GM04503 (cell line): ENCODE data around the gene IL17D.
"Not testable (repeated sequence)": the region's sequence is repeated elsewhere in the genome, so short reads cannot be mapped to it uniquely, and the experiment has no call there.

Experiments used
- DNase-seq: peaks from one replicate; pipeline ENCODE4 v3.0.0-alpha.2; 2012; ENCODE audit warnings: low read depth

IL17D gene

GRCh38 chr13:20719783-20720182, 16.3 kb downstream of the IL17D start:
- DNase-seq = no peak

DNA sequence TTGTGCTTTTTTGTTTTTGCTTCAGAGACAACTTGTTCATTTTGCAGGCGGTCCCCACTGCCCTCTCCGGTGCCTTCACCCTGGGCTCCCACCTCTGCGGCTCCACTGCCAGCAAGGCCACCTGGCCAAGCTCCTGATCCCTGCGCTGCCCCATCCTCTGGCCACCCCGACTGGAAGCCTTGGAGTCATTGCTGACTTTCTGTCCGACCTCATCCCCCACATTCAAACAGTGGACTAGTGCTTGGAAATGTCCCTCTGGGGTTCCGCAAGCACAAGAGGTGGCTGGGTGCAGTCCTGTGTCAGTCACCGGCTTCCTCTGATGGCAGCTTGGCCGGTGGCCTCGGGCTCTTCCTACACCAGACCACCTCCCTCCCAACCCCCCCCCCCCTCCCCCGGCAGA, 17.0 kb downstream of the IL17D start:
- no peak for DNase-seq

DNA sequence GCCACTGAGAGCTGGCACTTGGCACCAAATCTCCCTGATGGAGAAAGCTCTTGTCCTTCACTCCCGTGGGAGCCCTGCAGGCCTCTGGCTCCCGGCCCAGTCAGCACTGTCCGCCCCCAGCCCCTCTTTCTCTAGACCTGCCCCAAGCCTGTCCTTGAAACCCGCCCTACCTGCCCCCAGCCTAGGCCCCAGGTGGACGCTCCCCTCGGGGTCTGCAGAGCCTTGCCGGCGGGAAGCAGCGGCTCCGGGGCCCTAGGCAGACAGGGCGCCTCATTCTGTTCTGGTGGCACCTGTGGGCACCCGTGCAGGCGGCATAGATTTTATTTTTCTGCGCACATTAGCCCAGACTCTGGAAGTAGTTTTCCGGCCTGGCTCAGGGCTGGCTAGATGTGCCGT, 17.6 kb downstream of the IL17D start:
- DNase-seq = no peak

DNA sequence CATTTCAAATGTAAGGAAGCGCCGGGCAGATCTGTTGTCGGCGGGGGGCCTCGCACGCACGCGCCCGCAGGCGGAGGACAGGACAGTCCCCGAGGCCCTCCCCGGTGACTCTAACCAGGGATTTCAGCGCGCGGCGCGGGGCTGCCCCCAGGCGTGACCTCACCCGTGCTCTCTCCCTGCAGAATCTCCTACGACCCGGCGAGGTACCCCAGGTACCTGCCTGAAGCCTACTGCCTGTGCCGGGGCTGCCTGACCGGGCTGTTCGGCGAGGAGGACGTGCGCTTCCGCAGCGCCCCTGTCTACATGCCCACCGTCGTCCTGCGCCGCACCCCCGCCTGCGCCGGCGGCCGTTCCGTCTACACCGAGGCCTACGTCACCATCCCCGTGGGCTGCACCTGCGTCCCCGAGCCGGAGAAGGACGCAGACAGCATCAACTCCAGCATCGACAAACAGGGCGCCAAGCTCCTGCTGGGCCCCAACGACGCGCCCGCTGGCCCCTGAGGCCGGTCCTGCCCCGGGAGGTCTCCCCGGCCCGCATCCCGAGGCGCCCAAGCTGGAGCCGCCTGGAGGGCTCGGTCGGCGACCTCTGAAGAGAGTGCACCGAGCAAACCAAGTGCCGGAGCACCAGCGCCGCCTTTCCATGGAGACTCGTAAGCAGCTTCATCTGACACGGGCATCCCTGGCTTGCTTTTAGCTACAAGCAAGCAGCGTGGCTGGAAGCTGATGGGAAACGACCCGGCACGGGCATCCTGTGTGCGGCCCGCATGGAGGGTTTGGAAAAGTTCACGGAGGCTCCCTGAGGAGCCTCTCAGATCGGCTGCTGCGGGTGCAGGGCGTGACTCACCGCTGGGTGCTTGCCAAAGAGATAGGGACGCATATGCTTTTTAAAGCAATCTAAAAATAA, 18.2 kb downstream of the IL17D start:
- DNase-seq = no peak

GRCh38 chr13:20727856-20728255, 24.4 kb downstream of the IL17D start:
- no peak for DNase-seq

GRCh38 chr13:20728579-20729311, 25.2 kb downstream of the IL17D start:
- no peak for DNase-seq

DNA sequence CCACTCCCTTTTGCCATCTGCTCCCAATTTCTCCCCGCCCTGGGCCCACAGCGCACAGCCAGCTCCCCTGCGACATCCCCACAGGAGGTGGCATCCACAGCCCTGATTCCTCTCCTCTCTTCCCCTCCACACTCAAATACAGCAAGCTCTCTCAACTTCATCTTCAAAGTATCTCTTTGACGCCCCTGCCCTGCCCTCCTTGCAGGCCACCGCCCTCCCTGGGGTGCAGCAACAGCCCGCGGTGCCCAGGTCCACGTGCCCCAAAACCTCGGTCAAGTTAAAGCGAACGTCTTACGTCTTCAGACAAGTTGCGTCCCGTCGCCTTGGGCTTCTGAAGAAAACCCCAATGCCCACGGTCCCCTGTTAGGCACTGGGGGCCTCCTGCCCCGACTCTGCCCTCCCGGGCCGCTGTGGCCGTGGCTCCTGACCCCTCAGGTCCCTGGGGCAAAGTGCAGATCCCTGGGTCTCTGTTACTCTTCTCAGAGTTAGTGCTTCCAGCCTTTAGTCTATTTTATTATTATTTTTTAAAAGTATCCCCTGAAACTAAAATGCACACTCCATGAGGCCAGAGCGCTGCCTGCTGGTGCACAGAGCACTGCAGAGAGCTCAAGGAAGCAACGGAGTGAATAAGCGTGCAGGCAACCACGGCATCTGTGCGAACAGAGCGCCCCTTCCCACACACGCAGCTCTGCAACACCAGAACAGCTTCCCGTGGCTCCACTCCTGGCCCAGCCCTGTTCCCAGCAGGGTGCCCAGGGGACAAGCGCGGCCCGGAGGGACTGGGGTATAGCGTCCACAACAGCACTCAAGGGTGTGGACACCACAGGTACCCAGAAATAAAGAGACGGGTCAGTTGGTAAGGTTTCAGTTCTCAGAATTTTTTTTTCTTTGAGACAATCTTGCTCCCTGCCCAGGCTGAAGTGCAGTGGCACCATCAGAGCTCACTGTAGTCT, 26.4 kb downstream of the IL17D start:
- no peak for DNase-seq

DNA sequence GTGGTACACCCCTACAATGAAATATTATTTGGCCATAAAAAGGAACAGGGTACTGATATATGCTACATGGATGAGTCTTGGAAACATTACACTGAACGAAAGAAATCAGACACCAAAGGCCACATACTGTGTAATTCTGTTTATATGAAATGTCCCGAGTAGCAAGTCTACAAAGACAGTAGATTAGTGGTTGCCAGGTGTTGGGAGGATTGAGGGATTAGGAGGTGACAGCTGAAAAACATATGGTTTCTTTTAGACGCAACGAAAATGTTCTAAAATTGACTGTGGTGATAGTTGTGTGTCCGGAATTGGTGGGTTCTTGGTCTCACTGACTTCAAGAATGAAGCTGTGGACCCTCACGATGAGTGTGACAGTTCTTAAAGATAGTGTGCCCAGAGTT, 35.1 kb downstream of the IL17D start:
- no peak for DNase-seq

- DNase-seq = no peak
Measured at GRCh38 chr13:20740021-20740420, 36.5 kb downstream of the IL17D start.

DNA sequence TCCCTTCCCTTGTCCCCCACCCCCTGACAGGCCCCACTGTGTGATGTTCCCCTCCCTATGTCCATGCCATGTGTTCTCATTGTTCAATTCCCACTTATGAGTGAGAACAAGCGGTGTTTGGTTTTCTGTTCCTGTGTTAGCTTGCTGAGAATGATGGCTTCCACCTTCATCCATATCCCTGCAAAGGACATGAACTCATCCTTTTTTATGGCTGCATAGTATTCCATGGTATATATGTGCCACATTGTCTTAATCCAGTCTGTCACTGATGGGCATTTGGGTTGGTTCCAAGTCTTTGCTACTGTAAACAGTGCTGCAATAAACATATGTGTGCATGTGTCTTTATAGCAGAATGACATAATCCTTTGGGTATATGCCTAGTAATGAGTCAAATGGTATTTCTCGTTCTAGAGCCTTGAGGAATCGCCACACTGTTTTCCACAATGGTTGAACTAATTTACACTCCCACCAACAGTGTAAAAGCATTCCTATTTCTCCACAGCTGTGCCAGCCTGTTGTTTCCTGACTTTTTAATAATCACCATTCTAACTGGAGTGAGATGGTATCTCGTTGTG, 40.4 kb downstream of the IL17D start:
- DNase-seq = not testable (repeated sequence)

GRCh38 chr13:20749377-20749776, 45.9 kb downstream of the IL17D start:
- no peak for DNase-seq

GRCh38 chr13:20754009-20754408, 50.5 kb downstream of the IL17D start:
- no peak for DNase-seq

DNA sequence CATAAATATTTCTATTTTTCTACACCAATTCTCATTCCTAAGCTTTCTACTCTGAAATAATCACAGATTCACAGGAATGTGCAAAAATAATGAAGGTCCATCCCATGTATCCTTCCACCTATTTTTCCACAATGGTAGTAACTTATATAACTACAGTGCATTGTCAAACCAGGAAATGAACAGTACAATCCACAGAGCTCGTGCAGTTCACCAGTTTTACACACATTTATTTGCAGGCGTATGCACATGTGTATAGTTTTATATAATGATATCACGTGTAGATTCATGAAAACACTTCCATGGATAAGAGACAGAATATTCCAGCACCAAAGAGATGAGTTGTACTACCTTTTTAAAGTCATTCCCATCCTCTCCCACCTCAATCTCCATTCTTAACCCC, 57.4 kb downstream of the IL17D start:
- DNase-seq = no peak

DNA sequence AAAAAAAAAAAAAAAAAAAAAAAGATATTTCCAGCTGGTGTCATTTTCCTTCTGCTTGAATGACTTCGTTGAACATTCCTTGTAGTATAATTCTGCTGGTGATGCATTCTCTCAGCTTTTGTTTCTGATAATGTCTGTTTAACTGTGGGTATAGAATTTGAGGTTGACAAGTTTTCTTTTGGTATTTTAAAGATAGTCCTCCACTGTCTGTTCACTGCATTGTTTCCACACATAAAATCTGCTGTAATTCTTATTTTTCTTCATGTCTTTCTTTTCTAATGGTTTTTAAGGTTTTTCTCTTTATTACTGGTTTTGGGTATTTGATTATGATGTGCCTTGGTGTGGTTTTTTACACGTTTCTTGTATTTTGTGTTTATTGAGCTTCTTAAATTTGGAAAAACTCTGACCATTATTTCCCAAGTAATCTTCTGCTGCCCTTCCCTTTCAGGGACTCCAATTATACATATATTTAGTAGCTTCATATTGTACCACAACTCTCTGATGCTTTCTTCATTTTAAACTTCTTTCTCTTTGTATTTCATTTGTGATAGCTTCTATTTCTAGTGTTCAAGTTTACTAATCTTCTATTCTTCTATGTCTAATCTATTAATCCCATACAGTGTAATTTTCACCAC, 63.9 kb downstream of the IL17D start:
- DNase-seq = no peak

- DNase-seq = no peak
Measured at GRCh38 chr13:20769091-20769490, 65.6 kb downstream of the IL17D start.

GRCh38 chr13:20769834-20770233, 66.3 kb downstream of the IL17D start:
- no peak for DNase-seq
